Inflammatory macrophage (primary cell): Measurements from ENCODE around the gene MBOAT1.

Experiments
- DNase-seq, 2 donors: peaks; one replicate each; pipeline ENCODE4 v3.0.0-alpha.2; 2020 to 2022

Gene MBOAT1

DNA sequence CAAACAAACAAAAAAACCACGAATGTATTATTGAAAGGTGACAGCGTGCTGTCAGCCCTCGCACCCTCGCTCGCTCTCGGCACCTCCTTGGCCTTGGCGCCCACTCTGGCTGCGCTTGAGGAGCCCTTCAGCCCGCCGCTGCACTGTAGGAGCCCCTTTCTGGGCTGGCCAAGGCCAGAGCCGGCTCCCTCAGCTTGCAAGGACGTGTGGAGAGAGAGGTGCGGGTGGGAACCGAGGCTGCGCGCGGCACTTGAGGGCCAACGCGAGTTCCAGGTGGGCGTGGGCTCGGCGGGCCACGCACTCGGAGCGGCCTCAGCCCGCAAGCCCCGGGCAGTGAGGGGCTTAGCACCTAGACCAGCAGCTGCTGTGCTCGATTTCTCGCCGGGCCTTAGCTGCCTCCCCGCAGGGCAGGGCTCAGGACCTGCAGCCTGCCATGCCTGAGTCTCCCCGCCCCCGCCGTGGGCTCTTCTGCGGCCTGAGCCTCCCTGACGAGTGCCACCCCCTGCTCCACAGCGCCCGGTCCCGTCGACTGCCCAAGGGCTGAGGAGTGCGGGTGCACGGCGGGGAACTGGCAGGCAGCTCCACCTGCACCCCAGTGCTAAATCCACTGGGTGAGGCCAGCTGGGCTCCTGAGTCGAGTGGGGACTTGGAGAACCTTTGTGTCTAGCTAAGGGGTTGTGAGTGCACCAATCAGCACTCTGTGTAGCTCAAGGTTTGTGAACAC lies 20.9 kb upstream of the MBOAT1 start:
- DNase-seq: no peak

DNA sequence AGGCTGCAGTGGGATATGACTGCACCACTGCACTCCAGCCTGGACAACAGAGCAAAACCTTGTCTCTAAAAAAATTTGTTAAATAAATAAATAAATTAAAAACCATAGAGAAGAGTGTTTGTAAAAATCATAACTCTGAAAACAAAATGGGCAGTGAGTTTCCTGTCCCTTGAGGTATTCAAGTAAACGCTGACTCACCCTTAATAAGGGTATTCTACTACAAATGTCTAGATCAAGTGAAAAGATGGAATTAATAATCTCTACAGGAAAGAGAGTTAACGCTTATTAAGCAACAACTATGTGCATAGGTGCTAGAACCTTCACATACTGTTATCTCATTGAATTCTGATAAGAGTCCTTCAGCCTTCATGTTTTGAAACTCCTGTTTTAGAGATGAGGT lies 19.9 kb upstream of the MBOAT1 start:
- DNase-seq: no peak

DNA sequence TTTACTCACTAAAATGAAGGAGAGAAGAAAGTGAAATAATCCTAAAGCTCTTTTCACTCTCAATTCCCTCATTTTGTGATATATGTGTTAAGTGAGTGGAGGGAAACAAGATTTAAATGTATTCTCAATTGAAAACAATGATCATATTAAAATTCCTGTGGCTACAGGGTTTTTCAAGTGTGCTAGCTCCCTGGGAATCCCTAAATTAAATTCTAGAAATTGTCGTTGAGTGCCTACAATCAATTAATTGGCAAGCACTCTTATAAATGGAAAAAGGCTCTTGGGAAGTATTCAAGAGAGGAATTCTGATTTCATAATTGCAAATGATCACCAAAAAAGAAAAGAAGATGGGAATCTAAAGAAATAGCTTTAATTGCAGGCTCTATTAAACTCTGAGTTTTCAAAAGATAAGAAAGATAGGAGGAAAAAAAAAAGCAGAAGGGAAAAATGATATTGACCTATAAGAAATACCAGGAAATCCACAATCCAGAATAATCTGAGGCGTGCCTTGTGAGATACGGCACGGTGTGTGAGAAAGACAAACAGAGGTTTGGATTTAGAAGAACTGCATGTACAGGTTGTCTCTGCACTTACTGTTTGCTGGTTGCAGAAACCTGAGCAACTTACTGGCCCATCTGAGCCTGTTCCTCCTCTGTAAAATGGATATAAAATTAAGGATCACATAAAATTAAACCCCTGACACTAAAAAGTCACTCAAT lies 18.3 kb upstream of the MBOAT1 start:
- DNase-seq: no peak

DNA sequence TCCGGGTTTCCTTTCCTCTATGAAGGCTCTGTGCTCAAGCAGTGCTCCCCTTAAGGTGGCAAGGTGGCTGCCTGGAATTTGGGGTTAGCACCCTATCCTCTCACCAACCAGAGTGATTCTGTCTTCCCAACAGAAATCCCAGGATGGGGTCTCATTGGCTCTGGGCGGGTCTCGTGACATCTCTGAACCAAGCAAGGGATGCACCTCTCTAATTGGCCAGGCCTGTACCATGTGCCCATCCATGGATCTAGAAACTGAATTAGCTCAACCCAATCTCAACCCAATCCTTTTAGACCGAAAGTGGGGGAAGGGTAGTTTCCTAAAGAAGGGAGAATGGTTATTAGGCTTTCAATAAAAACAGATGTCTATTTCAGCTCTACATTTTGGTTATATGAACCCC lies 17.6 kb upstream of the MBOAT1 start:
- DNase-seq: no peak

- no peak for DNase-seq
Observed at GRCh38 chr6:20227350-20227749, 15.1 kb upstream of the MBOAT1 start.

GRCh38 chr6:20223141-20223540 lies 10.9 kb upstream of the MBOAT1 start:
- peak in 1 of 2 donors; percentile 38 for DNase-seq

GRCh38 chr6:20221421-20221820 lies 9.2 kb upstream of the MBOAT1 start:
- DNase-seq: no peak

DNA sequence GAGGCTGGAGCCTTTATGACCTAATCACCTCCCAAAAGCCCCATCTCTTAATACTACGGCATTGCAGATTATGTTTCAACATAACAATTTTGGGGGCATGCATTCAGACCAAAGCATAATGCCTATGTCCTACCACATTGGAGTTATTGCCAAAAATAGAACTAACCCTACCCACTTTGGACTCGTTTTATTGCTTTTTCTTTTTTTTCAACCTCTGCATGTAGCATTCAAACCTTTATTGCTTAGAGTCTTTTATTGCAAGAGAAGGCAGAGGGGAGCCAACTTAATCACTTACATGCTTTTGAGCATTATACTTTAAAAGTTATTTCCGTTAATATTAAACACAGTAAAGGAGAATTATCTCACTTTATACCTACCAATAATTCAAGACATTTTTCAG lies 8.1 kb upstream of the MBOAT1 start:
- DNase-seq: no peak

DNA sequence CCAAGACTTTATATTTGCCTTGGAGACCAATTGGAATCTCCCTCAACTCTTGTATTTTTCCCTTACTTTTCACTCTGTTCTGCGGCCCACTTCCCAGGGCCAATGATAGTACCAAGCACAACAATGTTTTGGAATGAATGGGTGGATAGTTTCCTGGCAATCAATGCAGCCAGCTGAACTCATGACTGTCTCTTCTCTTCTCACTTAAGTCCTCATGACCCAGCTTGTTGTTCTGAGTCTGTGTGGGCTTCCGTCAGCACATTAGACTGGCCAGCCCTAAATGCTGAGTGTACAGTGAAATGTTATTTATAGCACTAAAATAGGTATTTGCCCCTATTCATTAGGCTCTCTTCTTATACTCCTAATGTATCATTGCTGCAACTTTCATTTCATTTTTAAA lies 5.6 kb upstream of the MBOAT1 start:
- DNase-seq: peak; percentile 49 to 50

- peak in 1 of 2 donors; percentile 35 for DNase-seq
Observed at GRCh38 chr6:20217324-20217855, 5.1 kb upstream of the MBOAT1 start.

- no peak for DNase-seq
Observed at GRCh38 chr6:20215310-20215709, 3.0 kb upstream of the MBOAT1 start.

- DNase-seq: peak; percentile 55 to 57
Observed at GRCh38 chr6:20213271-20213798, 1.1 kb upstream of the MBOAT1 start.

DNA sequence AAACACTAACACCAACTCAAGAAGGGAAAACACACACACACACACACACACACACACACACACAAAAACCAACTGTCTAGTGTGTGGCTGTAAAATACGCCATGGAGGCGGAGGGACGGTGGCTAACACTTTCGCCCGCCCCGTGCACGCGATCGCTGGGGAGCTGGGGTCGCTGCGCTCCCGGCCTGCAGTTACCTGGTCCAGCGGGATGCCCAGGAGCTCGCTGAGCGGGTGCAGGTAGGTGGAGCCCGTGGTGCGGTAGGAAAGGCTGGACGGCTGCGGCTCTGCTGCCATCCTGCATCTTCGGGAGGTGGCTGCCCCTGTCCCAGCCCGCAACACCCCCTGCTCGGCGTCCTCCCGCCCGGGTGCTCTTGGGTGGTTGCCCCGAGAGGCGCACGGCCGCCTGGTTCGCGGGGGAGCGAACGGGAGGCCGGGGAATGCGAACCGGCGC lies 303 bp downstream of the MBOAT1 start:
- peak in 1 of 2 donors; percentile 4 for DNase-seq

DNA sequence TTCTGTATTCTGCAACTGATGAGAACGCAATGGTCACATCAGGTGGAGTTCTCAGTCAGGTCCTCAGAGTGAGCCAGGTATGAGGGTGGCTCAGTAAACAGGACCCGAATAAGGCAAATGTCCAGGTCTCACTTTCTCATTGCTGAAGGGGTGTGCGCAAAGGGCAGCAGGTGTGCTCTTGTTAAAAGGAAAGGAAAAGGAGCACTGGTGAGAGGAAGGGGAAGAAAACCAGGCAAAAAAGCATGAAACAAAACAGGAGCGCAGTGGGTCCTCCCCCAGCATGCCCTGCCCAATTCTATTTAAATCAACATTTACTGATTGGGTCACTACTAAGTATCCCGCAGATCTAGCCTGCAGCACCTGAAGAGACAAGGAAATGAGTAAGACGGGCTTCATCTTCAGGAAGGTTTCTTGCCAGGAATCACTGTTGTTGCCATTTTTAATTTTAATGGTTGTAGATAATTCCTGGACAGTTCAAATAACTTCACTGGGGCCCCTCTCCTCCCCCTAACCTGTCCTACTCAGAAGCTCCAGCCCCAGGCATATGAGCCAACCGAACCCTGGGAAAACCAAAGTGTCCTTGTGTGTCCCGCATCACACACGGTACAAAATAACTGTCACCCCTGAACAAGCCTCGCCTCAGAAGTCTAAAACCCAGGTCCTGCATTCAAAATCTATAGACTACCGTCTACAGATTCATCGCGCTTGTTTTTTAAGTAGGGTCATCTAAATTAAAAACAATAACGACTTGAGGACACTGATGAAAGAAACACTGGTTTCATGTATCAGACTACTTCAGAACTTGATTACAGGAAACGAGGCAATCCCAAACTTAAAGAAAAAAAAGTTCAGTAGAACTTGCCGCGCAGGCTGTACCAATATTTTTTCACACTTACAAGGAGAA lies 980 bp downstream of the MBOAT1 start:
- DNase-seq: peak; percentile 27 to 31

- no peak for DNase-seq
Observed at GRCh38 chr6:20210158-20210557, 2.1 kb downstream of the MBOAT1 start.

- no peak for DNase-seq
Observed at GRCh38 chr6:20208687-20209378, 3.4 kb downstream of the MBOAT1 start.

DNA sequence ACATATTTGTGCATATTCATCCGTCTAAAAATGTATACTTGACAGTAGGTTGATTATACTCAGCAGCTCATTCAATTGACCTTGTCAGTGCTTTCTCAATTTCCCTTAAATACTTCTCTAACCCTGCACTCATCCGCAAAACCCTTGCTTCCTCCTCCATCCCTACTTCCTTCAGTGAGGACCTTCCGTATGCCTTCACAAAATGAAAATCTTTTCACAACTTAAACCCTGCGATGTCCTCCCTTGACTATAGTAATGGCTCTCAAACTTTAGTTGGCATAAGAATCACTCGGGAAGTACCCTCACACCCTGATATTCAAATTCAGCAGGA lies 5.2 kb downstream of the MBOAT1 start:
- peak; percentile 37 to 54 for DNase-seq

- DNase-seq: peak; percentile 60 to 65
Observed at GRCh38 chr6:20205722-20206161, 6.5 kb downstream of the MBOAT1 start.

DNA sequence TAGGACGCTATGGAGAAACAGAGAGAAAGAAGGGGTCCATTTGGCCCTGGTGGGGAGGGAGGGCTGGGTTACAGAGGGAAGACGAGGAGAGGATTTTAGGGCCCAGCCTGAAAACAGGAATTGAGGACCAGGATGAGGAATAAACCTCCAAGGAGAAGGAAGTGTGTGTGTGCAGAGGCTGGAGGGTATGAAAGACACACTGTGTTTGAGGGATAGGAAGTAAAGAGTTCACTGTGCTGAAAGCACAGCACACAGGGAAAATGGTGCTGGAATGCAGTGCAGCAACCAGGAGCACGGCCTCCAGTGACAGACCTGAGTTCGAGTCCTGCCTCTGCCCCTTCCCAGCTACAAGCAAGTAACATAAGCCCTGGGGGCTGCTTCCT lies 7.8 kb downstream of the MBOAT1 start:
- no peak for DNase-seq

GRCh38 chr6:20203561-20204511 lies 8.4 kb downstream of the MBOAT1 start:
- DNase-seq: peak in 1 of 2 donors; percentile 2
